ENCODE data around the gene PDXK.

PDXK gene

DNA sequence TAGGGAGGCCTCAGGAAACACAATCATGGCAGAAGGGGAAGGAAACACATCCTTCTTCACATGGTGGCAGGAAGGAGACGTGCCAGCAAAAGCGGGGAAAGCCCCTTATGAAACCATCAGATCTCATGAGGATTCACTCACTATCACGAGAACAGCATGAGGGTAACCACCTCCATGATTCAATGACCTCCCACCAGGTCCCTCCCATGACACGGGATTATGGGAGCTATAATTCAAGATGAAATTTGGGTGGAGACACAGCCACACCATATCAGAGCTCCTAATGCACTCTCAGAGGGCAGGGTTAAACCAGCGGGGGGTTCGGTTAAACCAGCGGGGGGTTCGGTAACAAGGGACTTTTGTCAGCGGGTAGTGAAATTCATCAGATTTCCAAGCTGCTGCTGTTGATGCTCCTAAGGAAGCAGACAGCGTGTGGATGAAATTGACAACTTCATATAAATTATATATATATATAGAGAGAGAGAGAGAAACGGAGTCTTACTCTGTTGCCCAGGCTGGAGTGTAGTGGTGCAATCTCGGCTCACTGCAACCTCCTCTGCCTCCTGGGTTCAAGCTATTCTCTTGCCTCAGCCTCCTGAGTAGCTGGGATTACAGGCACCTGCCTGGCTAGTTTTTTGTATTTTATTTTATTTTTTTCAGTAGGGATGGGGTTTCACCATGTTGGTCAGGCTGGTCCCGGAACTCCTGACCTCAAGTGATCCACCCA is 52.9 kb downstream of the PDXK start:
- H3K4me3 ChIP-seq (ENCODE audit: low read depth, low read length) = no peak overlapping the region
- TF ChIP-seq, protein P1, sequence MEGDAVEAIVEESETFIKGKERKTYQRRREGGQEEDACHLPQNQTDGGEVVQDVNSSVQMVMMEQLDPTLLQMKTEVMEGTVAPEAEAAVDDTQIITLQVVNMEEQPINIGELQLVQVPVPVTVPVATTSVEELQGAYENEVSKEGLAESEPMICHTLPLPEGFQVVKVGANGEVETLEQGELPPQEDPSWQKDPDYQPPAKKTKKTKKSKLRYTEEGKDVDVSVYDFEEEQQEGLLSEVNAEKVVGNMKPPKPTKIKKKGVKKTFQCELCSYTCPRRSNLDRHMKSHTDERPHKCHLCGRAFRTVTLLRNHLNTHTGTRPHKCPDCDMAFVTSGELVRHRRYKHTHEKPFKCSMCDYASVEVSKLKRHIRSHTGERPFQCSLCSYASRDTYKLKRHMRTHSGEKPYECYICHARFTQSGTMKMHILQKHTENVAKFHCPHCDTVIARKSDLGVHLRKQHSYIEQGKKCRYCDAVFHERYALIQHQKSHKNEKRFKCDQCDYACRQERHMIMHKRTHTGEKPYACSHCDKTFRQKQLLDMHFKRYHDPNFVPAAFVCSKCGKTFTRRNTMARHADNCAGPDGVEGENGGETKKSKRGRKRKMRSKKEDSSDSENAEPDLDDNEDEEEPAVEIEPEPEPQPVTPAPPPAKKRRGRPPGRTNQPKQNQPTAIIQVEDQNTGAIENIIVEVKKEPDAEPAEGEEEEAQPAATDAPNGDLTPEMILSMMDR (IDR thresholded peaks at IDR 0.05; ENCODE audit: borderline replicate concordance, insufficient read depth, low read depth, low read length) = no peak

DNA sequence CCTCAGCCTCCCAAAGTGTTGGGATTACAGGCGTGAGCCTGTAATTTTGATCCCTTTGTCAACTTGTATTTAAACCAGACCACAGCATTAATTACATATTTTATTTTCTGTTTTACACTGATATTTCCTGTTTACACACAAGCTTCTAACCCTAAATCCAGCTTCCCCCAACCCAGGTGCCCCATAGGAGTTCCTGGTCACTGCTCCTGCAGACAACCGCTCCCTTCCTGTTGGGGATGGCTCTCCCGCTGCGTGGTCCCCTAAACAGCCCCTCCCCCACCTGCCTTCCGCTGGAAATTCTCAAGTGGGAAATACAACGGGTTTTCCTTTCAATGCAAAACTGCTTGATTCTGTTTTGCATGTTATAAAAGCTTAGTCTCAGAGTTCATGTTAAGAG is 53.5 kb downstream of the PDXK start:
- H3K4me3 ChIP-seq (ENCODE audit: low read depth, low read length) = no peak overlapping the region
- TF ChIP-seq, protein P1 (IDR thresholded peaks at IDR 0.05; ENCODE audit: borderline replicate concordance, insufficient read depth, low read depth, low read length) = no peak

DNA sequence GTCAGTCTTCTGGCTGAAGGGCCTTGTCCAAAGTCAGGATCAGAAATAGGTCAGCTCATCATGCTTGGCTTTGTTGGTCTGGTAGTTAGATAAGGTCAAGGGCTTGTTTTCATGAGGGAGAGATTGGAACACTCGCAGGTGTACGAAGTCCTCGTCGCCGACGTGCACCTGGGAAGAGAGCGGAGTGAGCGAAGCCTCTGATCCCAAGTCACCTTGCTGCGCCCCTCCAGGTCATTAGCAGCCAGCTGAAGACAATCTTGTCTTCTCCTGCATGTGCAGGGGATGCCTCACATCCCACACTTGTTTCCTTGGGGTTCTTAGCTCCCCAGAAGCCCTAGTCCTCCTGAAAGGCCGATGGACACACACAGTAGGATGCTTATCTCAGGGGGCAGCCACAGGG is 55.2 kb downstream of the PDXK start:
- no peak overlapping the region for H3K4me3 ChIP-seq (ENCODE audit: low read depth, low read length)

DNA sequence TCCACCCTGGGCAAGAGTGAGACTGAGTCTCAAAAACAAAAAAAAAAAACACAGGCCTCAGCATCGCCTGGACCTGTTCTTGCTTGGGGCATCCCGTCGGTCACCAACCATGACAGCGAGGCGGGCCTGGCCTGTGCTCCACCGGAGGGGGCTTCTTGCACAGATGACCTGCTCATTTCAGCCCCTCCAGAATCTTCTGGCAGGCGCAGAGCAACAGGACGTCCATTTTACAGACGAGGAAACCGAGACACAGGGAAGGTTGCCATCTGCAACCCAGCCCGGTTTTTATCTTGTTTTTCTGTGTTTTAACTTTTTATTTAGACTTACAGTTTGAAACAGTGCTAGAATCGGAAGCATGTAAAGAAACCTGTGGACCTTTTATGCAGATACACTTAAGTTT is 56.3 kb downstream of the PDXK start:
- peak overlapping the region; percentile 94 for H3K4me3 ChIP-seq (ENCODE audit: low read depth, low read length)
- TF ChIP-seq, protein P1 (IDR thresholded peaks at IDR 0.05; ENCODE audit: borderline replicate concordance, insufficient read depth, low read depth, low read length) = no peak

More for the DNA sequence above, 55.2 kb downstream of the PDXK start:
- TF ChIP-seq, protein P1 (IDR thresholded peaks at IDR 0.05; ENCODE audit: borderline replicate concordance, insufficient read depth, low read depth, low read length) = no peak

DNA sequence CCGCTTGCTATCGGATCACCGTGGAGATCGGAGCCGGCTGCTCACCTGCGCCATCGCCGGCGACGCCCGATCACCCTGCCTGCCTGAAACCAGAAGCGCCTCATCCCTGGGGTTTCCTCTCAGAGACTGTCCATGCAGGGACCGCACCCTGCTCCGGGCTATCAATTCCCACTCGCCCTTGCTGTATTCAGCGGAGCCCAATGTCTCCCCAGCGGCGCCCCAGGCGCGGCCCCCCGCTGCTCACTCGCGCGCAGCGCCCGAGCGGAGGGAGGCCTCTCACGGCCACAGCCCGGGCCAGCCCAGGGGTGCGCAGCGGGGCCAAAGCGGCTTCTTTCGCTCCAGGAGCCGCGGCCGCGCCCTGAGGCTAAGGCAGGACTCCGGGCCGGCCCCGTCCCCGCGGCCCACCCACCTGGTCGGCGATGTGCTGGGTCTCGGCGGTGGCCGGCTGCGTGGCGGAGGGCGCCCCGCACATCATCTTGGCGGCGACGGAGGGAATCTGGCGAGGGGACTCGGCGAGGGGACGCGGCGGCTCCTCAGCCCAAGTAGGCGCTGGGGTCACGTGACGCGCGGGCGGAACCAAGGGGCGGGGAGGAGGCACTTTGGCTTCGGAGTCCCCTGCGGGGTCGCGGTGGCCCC is 57.0 kb downstream of the PDXK start, which contains the start of gene CSTB:
Gene CSTB, minus strand, starts transcription at position 514 of the 636 bp plus-strand sequence. Its CDS starts 39 bp downstream, at position 475.
- TF ChIP-seq, protein P1 (IDR thresholded peaks at IDR 0.05; ENCODE audit: borderline replicate concordance, insufficient read depth, low read depth, low read length) = peak; percentile 9; the same call in 1 of the 2 replicates
- H3K4me3 ChIP-seq (ENCODE audit: low read depth, low read length) = peak within 1 kb of the TSS; percentile 94

DNA sequence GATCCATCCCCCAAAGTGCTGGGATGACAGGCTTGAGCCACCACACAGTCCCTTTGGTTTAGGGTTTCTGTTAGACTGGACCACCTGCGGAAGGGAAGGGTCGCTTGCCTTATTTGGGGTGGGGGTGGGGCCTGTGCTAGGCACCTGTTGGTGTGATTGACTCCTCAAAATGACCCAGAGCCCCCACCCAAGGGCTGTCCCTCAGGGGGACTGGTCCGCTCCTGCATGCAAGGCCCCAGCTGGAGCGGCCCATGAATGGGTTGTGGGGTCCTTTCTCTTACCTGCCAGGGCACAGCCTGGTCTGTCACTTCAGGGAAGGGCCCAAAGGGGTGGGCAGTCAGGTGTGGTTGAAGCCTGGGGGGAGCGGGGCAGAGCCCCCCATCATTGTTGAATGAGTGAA is 59.0 kb downstream of the PDXK start:
- TF ChIP-seq, protein P1 (IDR thresholded peaks at IDR 0.05; ENCODE audit: borderline replicate concordance, insufficient read depth, low read depth, low read length) = no peak
- no peak overlapping the region for H3K4me3 ChIP-seq (ENCODE audit: low read depth, low read length)

All from GM12875 (cell line).